Keratinocyte (primary cell): ENCODE data around the gene TET2. TPM values are rescaled to one million over a fixed set of nuclear protein-coding genes. Genes with fewer than 3 reads are reported as not detected.

Experiments used
- DNase-seq: peaks from one replicate; pipeline ENCODE4 v3.0.0-alpha.2; 2011; ENCODE audit warnings: low read depth, missing footprints, low spot score
- FAIRE-seq: peaks from 2 replicates; lab custom pipeline; 2011; peaks lifted over from hg19 to GRCh38; lab: Jason Lieb, UNC
- H2AFZ ChIP-seq: 2 replicates; pipeline ENCODE4 v1.6.0; 2012; ENCODE audit warnings: low read length, control low read depth, inconsistent platforms; ENCODE audit not compliant: control insufficient read depth
- H3K27ac ChIP-seq: 2 replicates; pipeline ENCODE4 v1.5.1; 2011; ENCODE audit warnings: low read length; ENCODE audit not compliant: control insufficient read depth, insufficient read depth
- H3K27me3 ChIP-seq: 3 replicates; pipeline ENCODE4 v1.6.0; 2011; ENCODE audit warnings: low read length; ENCODE audit not compliant: control insufficient read depth, insufficient read depth; ENCODE audit errors: extremely low read depth
- H3K36me3 ChIP-seq, 2 experiments: 2 replicates in 1 of 2; 3 replicates in 1 of 2; pipeline ENCODE4 v1.5.1; 2011; ENCODE audit warnings: low read length in 2 of 2, mild to moderate bottlenecking in 1 of 2; ENCODE audit not compliant: control insufficient read depth in 2 of 2, insufficient read depth in 2 of 2; ENCODE audit errors: extremely low read depth in 1 of 2
- H3K4me1 ChIP-seq: 3 replicates; pipeline ENCODE4 v1.5.1; 2011; ENCODE audit warnings: low read length; ENCODE audit not compliant: control insufficient read depth, insufficient read depth; ENCODE audit errors: extremely low read depth
- H3K4me2 ChIP-seq: 3 replicates; pipeline ENCODE4 v1.6.0; 2011; ENCODE audit warnings: low read depth, low read length; ENCODE audit not compliant: control insufficient read depth, insufficient read depth; ENCODE audit errors: extremely low read depth
- H3K4me3 ChIP-seq, 3 experiments: fragments of 200-600 bp in 1 of 3; sonication (generic) in 1 of 3; 2 replicates in 2 of 3; 3 replicates in 1 of 3; pipeline ENCODE4 v1.5.1; 2011 to 2016; ENCODE audit warnings: low read length in 3 of 3, mild to moderate bottlenecking in 3 of 3, control low read depth in 2 of 3, inconsistent platforms in 1 of 3, low read depth in 1 of 3, mixed read lengths in 1 of 3, mixed run types in 1 of 3, moderate library complexity in 1 of 3; ENCODE audit not compliant: control insufficient read depth in 2 of 3, insufficient read depth in 2 of 3; ENCODE audit errors: extremely low read depth in 1 of 3
- H3K79me2 ChIP-seq: 2 replicates; pipeline ENCODE4 v1.6.0; 2012; ENCODE audit warnings: low read length; ENCODE audit not compliant: control insufficient read depth, insufficient read depth
- H3K9ac ChIP-seq: 3 replicates; pipeline ENCODE4 v1.6.0; 2011; ENCODE audit warnings: low read length; ENCODE audit not compliant: control insufficient read depth, insufficient read depth; ENCODE audit errors: extremely low read depth
- H3K9me1 ChIP-seq: 3 replicates; pipeline ENCODE4 v1.6.0; 2011; ENCODE audit warnings: low read length; ENCODE audit not compliant: control insufficient read depth, insufficient read depth; ENCODE audit errors: extremely low read depth
- H3K9me3 ChIP-seq: 2 replicates; pipeline ENCODE4 v1.5.1; 2012; ENCODE audit warnings: low read depth, low read length; ENCODE audit not compliant: control insufficient read depth
- H4K20me1 ChIP-seq: 3 replicates; pipeline ENCODE4 v1.6.0; 2011; ENCODE audit warnings: low read length; ENCODE audit not compliant: control insufficient read depth, insufficient read depth; ENCODE audit errors: extremely low read depth
- CTCF ChIP-seq, 3 experiments: IDR thresholded peaks in 1 of 3; conservative IDR thresholded peaks in 1 of 3; optimal IDR thresholded peaks in 1 of 3; 2 replicates in 2 of 3; 3 replicates in 1 of 3; pipeline versions ENCODE3 to v1.5.1; 2011; ENCODE audit warnings: low read length in 3 of 3, mild to moderate bottlenecking in 3 of 3, moderate library complexity in 2 of 3, control low read depth in 1 of 3, inconsistent platforms in 1 of 3; ENCODE audit not compliant: insufficient read depth in 2 of 3; ENCODE audit errors: extremely low read depth in 1 of 3
- EZH2 ChIP-seq: IDR thresholded peaks from one replicate; pipeline ENCODE4 v1.6.1; 2012; ENCODE audit warnings: inconsistent platforms, mild to moderate bottlenecking, low read length, moderate library complexity
- dilution Hi-C: fragments of 300-500 bp; cut with MboI; formaldehyde crosslinking; loops from one replicate; pipeline ENCODE4 v1.7.0; 2020; ENCODE audit warnings: low sequenced_read_pairs; ENCODE audit not compliant: extremely low pct_ligation_motif_present
- polyA plus RNA-seq, 5 experiments: library from polyadenylated mRNA; depleted of rRNA in 3 of 5; stranded (reverse) in 3 of 5; stranded (forward) in 1 of 5; unstranded in 1 of 5; fragments of >200 nt; gene quantifications; 1 replicate in 1 of 5; 2 replicates in 3 of 5; 3 replicates in 1 of 5; pipeline versions ENCODE4 v1.2.1 to v1.2.3, GENCODE V29; 2011 to 2012; ENCODE audit warnings: missing spikeins in 2 of 5, low read depth in 1 of 5, low replicate concordance in 1 of 5

Gene TET2
- polyA plus RNA-seq, 1 donor (not counting 4 experiments of a cell fraction or from before 2014, with no cell fraction given) = 9.6 TPM

- no peaks in the 10 kb centered on the region for H3K9me1 ChIP-seq
- no peaks in the 10 kb centered on the region for H3K27me3 ChIP-seq
- no peaks in the 10 kb centered on the region for H3K9me3 ChIP-seq
- H3K4me3 ChIP-seq = no peak overlapping the region
- H3K36me3 ChIP-seq = peaks cover 3 to 6% of the 10 kb centered on the region in 2 experiments
- TF ChIP-seq EZH2 (no peak), CTCF (optimal IDR thresholded peaks at IDR 0.05 in 1 of 3, IDR thresholded peaks at IDR 0.05 in 1 of 3, conservative IDR thresholded peaks at IDR 0.05 in 1 of 3; ENCODE audit: extremely low read depth in 1 of 3, insufficient read depth in 2 of 3, low read length in 3 of 3) (no peak)
- no peak for DNase-seq
- dilution Hi-C loops = no loop called here
- H2AFZ ChIP-seq = no peak overlapping the region
- H3K4me2 ChIP-seq = no peak overlapping the region
- no peak for FAIRE-seq
- no peak overlapping the region for H3K9ac ChIP-seq
- peaks cover 5% of the 10 kb centered on the region for H3K79me2 ChIP-seq
- H4K20me1 ChIP-seq = no peaks in the 10 kb centered on the region
- H3K27ac ChIP-seq = no peak overlapping the region
- H3K4me1 ChIP-seq = peaks cover 25% of the 10 kb centered on the region
These were observed 45.8 kb downstream of the TET2 start for GRCh38 chr4:105192474-105192873.

- Histone ChIP-seq H3K4me2 (no peak overlapping the region), H3K79me2 (peaks cover 5% of the 10 kb centered on the region), H3K9me3 (no peaks in the 10 kb centered on the region), H3K4me3 (no peak overlapping the region), H3K27ac (no peak overlapping the region), H3K9ac (no peak overlapping the region), H3K9me1 (no peaks in the 10 kb centered on the region), H4K20me1 (no peaks in the 10 kb centered on the region), H3K36me3 (peaks cover 3 to 6% of the 10 kb centered on the region in 2 experiments), H2AFZ (no peak overlapping the region), H3K27me3 (no peaks in the 10 kb centered on the region), H3K4me1 (peaks cover 25% of the 10 kb centered on the region)
- peak; percentile 62 for FAIRE-seq
- dilution Hi-C loops = no loop called here
- DNase-seq = no peak
- no peak for TF ChIP-seq CTCF (optimal IDR thresholded peaks at IDR 0.05 in 1 of 3, IDR thresholded peaks at IDR 0.05 in 1 of 3, conservative IDR thresholded peaks at IDR 0.05 in 1 of 3; ENCODE audit: extremely low read depth in 1 of 3, insufficient read depth in 2 of 3, low read length in 3 of 3)
- no peak for TF ChIP-seq EZH2
These were observed 46.2 kb downstream of the TET2 start for GRCh38 chr4:105192910-105193309.
